ENCODE measurements around the gene SPACA6. TPM values are rescaled to one million over a fixed set of nuclear protein-coding genes. Genes with fewer than 3 reads are reported as not detected.
A peak's percentile ranks its signal among the peaks of the same experiment; 100 is the strongest.

The SPACA6 gene
- total and polyA plus RNA-seq, 8 donors, result 1.2 to 151 (median 9.6) TPM

- Histone ChIP-seq H3K36me3 (peaks cover 17 to 47% (median 44%) of the 10 kb centered on the region in 4 donors), H3K27me3 (peaks cover 0 to 26% (median 0%) of the 10 kb centered on the region in 3 donors), H3K27ac (peak overlapping the region in 4 of 5 donors; percentile 94 to 99 (median 98)), H3K9me3 (no peaks in the 10 kb centered on the region), H3K4me1 (peaks cover 30 to 53% (median 42%) of the 10 kb centered on the region in 4 donors), H3K4me3 (peak overlapping the region; percentile 89 to 98 (median 93))
- 76 to 86% (median 84%) methylated on average over 14 to 18 of the region's 18 CpGs for WGBS, 5 donors
- intact Hi-C loops (cut with DNase I; ENCODE audit: low total_unique reads), result no loop called here
- DNase-seq, result no peak
- TF ChIP-seq POLR2AphosphoS5 (IDR thresholded peaks at IDR 0.05) (no peak), POLR2A (IDR thresholded peaks at IDR 0.05) (no peak), EP300 (IDR thresholded peaks at IDR 0.05) (no peak)
- TF ChIP-seq, protein P1, sequence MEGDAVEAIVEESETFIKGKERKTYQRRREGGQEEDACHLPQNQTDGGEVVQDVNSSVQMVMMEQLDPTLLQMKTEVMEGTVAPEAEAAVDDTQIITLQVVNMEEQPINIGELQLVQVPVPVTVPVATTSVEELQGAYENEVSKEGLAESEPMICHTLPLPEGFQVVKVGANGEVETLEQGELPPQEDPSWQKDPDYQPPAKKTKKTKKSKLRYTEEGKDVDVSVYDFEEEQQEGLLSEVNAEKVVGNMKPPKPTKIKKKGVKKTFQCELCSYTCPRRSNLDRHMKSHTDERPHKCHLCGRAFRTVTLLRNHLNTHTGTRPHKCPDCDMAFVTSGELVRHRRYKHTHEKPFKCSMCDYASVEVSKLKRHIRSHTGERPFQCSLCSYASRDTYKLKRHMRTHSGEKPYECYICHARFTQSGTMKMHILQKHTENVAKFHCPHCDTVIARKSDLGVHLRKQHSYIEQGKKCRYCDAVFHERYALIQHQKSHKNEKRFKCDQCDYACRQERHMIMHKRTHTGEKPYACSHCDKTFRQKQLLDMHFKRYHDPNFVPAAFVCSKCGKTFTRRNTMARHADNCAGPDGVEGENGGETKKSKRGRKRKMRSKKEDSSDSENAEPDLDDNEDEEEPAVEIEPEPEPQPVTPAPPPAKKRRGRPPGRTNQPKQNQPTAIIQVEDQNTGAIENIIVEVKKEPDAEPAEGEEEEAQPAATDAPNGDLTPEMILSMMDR (IDR thresholded peaks at IDR 0.05), result no peak
Observed at GRCh38 chr19:51692468-51692867, 662 bp upstream of the SPACA6 start.

DNA sequence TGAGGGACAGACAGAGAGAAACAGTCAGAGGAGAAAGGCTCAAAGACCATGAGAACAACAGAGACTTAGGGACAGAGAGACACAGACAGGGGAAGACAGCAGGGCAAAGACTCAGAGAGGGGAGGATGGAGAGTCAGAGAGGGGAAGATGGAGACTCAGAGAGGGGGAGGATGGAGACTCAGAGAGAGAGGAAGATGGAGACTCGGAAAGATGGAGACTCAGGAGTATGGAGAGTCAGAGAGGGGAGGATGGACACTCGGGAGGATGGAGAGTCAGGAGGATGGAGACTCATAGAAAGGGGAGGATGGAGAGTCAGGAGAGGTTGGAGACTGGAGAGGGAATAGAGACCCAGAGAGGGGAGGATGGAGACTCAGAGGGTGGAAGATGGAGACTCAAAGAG is 689 bp downstream of the SPACA6 start:
- Histone ChIP-seq H3K9me3 (no peaks in the 10 kb centered on the region), H3K27ac (peak overlapping the region in 2 of 5 donors; percentile 34 to 98), H3K36me3 (peaks cover 17 to 61% (median 57%) of the 10 kb centered on the region in 4 donors), H3K4me3 (no peak overlapping the region), H3K4me1 (peaks cover 19 to 40% (median 29%) of the 10 kb centered on the region in 4 donors), H3K27me3 (peaks cover 0 to 17% (median 0%) of the 10 kb centered on the region in 3 donors)
- TF ChIP-seq EP300 (IDR thresholded peaks at IDR 0.05), result no peak
- TF ChIP-seq POLR2AphosphoS5 (IDR thresholded peaks at IDR 0.05), result no peak
- no peak for TF ChIP-seq POLR2A (IDR thresholded peaks at IDR 0.05)
- DNase-seq, result no peak
- WGBS, 5 donors, result 42 to 84% (median 72%) methylated on average over 2 of the region's 2 CpGs
- intact Hi-C loops (cut with DNase I; ENCODE audit: low total_unique reads), result no loop called here

- Histone ChIP-seq H3K36me3 (peaks cover 17 to 68% (median 63%) of the 10 kb centered on the region in 4 donors), H3K27ac (no peak overlapping the region), H3K27me3 (peaks cover 0 to 10% (median 0%) of the 10 kb centered on the region in 3 donors), H3K9me3 (no peaks in the 10 kb centered on the region), H3K4me1 (peaks cover 19 to 40% (median 27%) of the 10 kb centered on the region in 4 donors), H3K4me3 (no peak overlapping the region)
- intact Hi-C loops (cut with DNase I; ENCODE audit: low total_unique reads), result no loop called here
- 76 to 89% (median 85%) methylated on average over 10 of the region's 10 CpGs for WGBS, 5 donors
- TF ChIP-seq POLR2AphosphoS5 (IDR thresholded peaks at IDR 0.05) (no peak), EP300 (IDR thresholded peaks at IDR 0.05) (no peak), POLR2A (IDR thresholded peaks at IDR 0.05) (no peak)
- TF ChIP-seq, protein P1 (IDR thresholded peaks at IDR 0.05), result no peak
- DNase-seq, result peak in 1 of 2 donors; percentile 14
Observed at GRCh38 chr19:51694318-51695085, 1.4 kb downstream of the SPACA6 start.

DNA sequence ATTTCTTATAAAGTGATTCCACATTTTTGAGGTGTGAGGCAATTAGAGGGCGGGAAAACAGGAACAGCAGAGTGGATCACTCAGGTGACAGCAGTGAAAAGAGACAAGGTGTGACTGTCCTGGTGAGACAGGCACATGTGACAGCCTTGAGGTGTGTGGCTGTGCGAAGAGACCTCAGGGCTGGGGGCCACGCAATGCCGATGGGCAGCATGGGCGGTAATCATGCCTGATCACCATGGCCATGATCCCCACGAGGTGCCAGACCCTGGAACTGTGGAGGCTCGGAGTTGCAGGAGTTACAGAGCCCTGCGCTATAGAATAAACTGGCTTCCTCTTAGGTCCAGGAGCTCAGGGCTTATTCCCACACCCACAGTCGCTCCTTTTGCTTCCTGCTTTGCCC is 2.0 kb downstream of the SPACA6 start:
- intact Hi-C loops (cut with DNase I; ENCODE audit: low total_unique reads), result no loop called here
- DNase-seq, result peak in 1 of 2 donors; percentile 16
- H3K36me3 ChIP-seq, result peaks cover 17 to 73% (median 67%) of the 10 kb centered on the region in 4 donors
- H3K4me3 ChIP-seq, result no peak overlapping the region
- H3K27me3 ChIP-seq, result peaks cover 0 to 4% (median 0%) of the 10 kb centered on the region in 3 donors
- TF ChIP-seq EP300 (IDR thresholded peaks at IDR 0.05), result no peak
- WGBS, 5 donors, result 88 to 92% (median 90%) methylated on average over 4 to 9 of the region's 9 CpGs
- H3K27ac ChIP-seq, result no peak overlapping the region
- peaks cover 19 to 37% (median 27%) of the 10 kb centered on the region in 4 donors for H3K4me1 ChIP-seq
- no peaks in the 10 kb centered on the region for H3K9me3 ChIP-seq

GRCh38 chr19:51695702-51696315 is 2.7 kb downstream of the SPACA6 start:
- Histone ChIP-seq H3K4me3 (no peak overlapping the region), H3K4me1 (peaks cover 19 to 30% (median 27%) of the 10 kb centered on the region in 4 donors), H3K9me3 (no peaks in the 10 kb centered on the region), H3K27ac (no peak overlapping the region), H3K36me3 (peaks cover 17 to 74% (median 68%) of the 10 kb centered on the region in 4 donors), H3K27me3 (no peaks in the 10 kb centered on the region)
- WGBS, 5 donors, result 87 to 92% (median 90%) methylated on average over 14 of the region's 14 CpGs
- intact Hi-C loops (cut with DNase I; ENCODE audit: low total_unique reads), result no loop called here
- no peak for TF ChIP-seq POLR2AphosphoS5 (IDR thresholded peaks at IDR 0.05)
- TF ChIP-seq, protein P1 (IDR thresholded peaks at IDR 0.05), result no peak
- DNase-seq, result peak in 1 of 2 donors; percentile 16

Data from stomach (tissue), 9 donors.